NT2/D1 (cell line): ENCODE data around the gene TRPV4.
A peak's percentile ranks its signal among the peaks of the same experiment; 100 is the strongest.

Experiments used
- DNase-seq: peaks from one replicate; pipeline ENCODE4 v3.0.0-alpha.2; 2011; ENCODE audit warnings: low read depth, low spot score
- H3K27me3 ChIP-seq: 2 replicates; pipeline ENCODE4 v1.6.0; 2011; ENCODE audit warnings: mild to moderate bottlenecking; ENCODE audit not compliant: insufficient read length, insufficient read depth
- H3K36me3 ChIP-seq: 2 replicates; pipeline ENCODE4 v1.6.1; 2011; ENCODE audit warnings: mild to moderate bottlenecking, low read length, mixed read lengths; ENCODE audit not compliant: insufficient read depth, insufficient read length
- H3K4me1 ChIP-seq: 2 replicates; pipeline ENCODE4 v1.5.1; 2011; ENCODE audit not compliant: insufficient read depth, insufficient read length
- H3K4me3 ChIP-seq: 2 replicates; pipeline ENCODE4 v1.5.1; 2011; ENCODE audit warnings: low read depth; ENCODE audit not compliant: insufficient read length
- H3K9ac ChIP-seq: 2 replicates; pipeline ENCODE4 v1.6.0; 2011; ENCODE audit warnings: low read depth; ENCODE audit not compliant: insufficient read length
- H3K9me3 ChIP-seq: 2 replicates; pipeline ENCODE4 v1.5.1; 2011; ENCODE audit warnings: mild to moderate bottlenecking, low read length; ENCODE audit not compliant: insufficient read depth
- SUZ12 ChIP-seq: IDR thresholded peaks from 2 replicates; pipeline ENCODE4 v1.6.1; 2011; ENCODE audit not compliant: insufficient read length, insufficient read depth; ENCODE audit errors: extremely low read depth
- YY1 ChIP-seq: IDR thresholded peaks from 2 replicates; pipeline ENCODE4 v1.6.1; 2011; ENCODE audit not compliant: insufficient read length, insufficient read depth
- ZNF274 ChIP-seq: IDR thresholded peaks from 2 replicates; pipeline ENCODE4 v1.6.1; 2011; ENCODE audit warnings: mild to moderate bottlenecking, low read depth, low read length

The TRPV4 gene

GRCh38 chr12:109831929-109832328 lies 1.3 kb downstream of the TRPV4 start:
- DNase-seq, result no peak
- Histone ChIP-seq H3K36me3 (peaks cover under 1% of the 10 kb centered on the region), H3K27me3 (no peaks in the 10 kb centered on the region), H3K9ac (peak overlapping the region; percentile 15), H3K4me3 (no peak overlapping the region), H3K9me3 (no peaks in the 10 kb centered on the region), H3K4me1 (peaks cover 3% of the 10 kb centered on the region)
- TF ChIP-seq ZNF274 (no peak), YY1 (no peak), SUZ12 (no peak)

GRCh38 chr12:109831365-109831764 lies 1.8 kb downstream of the TRPV4 start:
- no peak overlapping the region for H3K4me3 ChIP-seq
- no peaks in the 10 kb centered on the region for H3K9me3 ChIP-seq
- H3K36me3 ChIP-seq, result peaks cover 6% of the 10 kb centered on the region
- H3K27me3 ChIP-seq, result no peaks in the 10 kb centered on the region
- no peak for DNase-seq
- TF ChIP-seq ZNF274 (no peak), SUZ12 (no peak), YY1 (no peak)
- no peak overlapping the region for H3K9ac ChIP-seq
- H3K4me1 ChIP-seq, result peaks cover 3% of the 10 kb centered on the region

GRCh38 chr12:109830718-109831117 lies 2.5 kb downstream of the TRPV4 start:
- TF ChIP-seq SUZ12 (no peak), YY1 (no peak), ZNF274 (no peak)
- H3K36me3 ChIP-seq, result peaks cover 6% of the 10 kb centered on the region
- no peak overlapping the region for H3K4me3 ChIP-seq
- no peaks in the 10 kb centered on the region for H3K27me3 ChIP-seq
- H3K9ac ChIP-seq, result no peak overlapping the region
- H3K9me3 ChIP-seq, result no peaks in the 10 kb centered on the region
- peaks cover 3% of the 10 kb centered on the region for H3K4me1 ChIP-seq
- no peak for DNase-seq

GRCh38 chr12:109830267-109830666 lies 2.9 kb downstream of the TRPV4 start:
- H3K36me3 ChIP-seq, result peaks cover 6% of the 10 kb centered on the region
- H3K9ac ChIP-seq, result no peak overlapping the region
- no peak overlapping the region for H3K4me3 ChIP-seq
- DNase-seq, result no peak
- no peaks in the 10 kb centered on the region for H3K27me3 ChIP-seq
- TF ChIP-seq ZNF274 (no peak), SUZ12 (no peak), YY1 (no peak)
- no peaks in the 10 kb centered on the region for H3K9me3 ChIP-seq
- peaks cover 3% of the 10 kb centered on the region for H3K4me1 ChIP-seq

GRCh38 chr12:109829667-109830066 lies 3.5 kb downstream of the TRPV4 start:
- no peak for DNase-seq
- TF ChIP-seq ZNF274 (no peak), SUZ12 (no peak), YY1 (no peak)
- Histone ChIP-seq H3K27me3 (no peaks in the 10 kb centered on the region), H3K9ac (no peak overlapping the region), H3K4me1 (peaks cover 3% of the 10 kb centered on the region), H3K9me3 (no peaks in the 10 kb centered on the region), H3K4me3 (no peak overlapping the region), H3K36me3 (peaks cover 6% of the 10 kb centered on the region)

GRCh38 chr12:109828754-109829511 lies 4.3 kb downstream of the TRPV4 start:
- no peak overlapping the region for H3K4me3 ChIP-seq
- H3K9ac ChIP-seq, result no peak overlapping the region
- peaks cover 3% of the 10 kb centered on the region for H3K4me1 ChIP-seq

GRCh38 chr12:109827566-109828550 lies 5.3 kb downstream of the TRPV4 start:
- no peak for DNase-seq

More at GRCh38 chr12:109828754-109829511, 4.3 kb downstream of the TRPV4 start:
- no peaks in the 10 kb centered on the region for H3K9me3 ChIP-seq
- no peak for TF ChIP-seq YY1
- TF ChIP-seq SUZ12, result no peak
- no peak for TF ChIP-seq ZNF274
- no peaks in the 10 kb centered on the region for H3K27me3 ChIP-seq
- H3K36me3 ChIP-seq, result peaks cover 6% of the 10 kb centered on the region
- no peak for DNase-seq

More at GRCh38 chr12:109827566-109828550, 5.3 kb downstream of the TRPV4 start:
- H3K4me1 ChIP-seq, result peaks cover 8% of the 10 kb centered on the region
- TF ChIP-seq SUZ12 (no peak), YY1 (no peak), ZNF274 (no peak)
- no peak overlapping the region for H3K4me3 ChIP-seq
- H3K9ac ChIP-seq, result peak overlapping the region; percentile 45
- no peaks in the 10 kb centered on the region for H3K27me3 ChIP-seq
- H3K36me3 ChIP-seq, result peaks cover 6% of the 10 kb centered on the region
- H3K9me3 ChIP-seq, result no peaks in the 10 kb centered on the region
